D721Med (cell line): ENCODE measurements around the gene OSGEP.

Experiments used
- DNase-seq: peaks from one replicate; pipeline ENCODE4 v3.0.0; 2011; ENCODE audit warnings: low spot score; ENCODE audit not compliant: insufficient read length
- FAIRE-seq: peaks from 2 replicates; lab custom pipeline; 2011; peaks lifted over from hg19 to GRCh38; lab: Jason Lieb, UNC
- CTCF ChIP-seq: IDR thresholded peaks from 2 replicates; pipeline ENCODE4 v1.5.1; 2012; ENCODE audit warnings: mild to moderate bottlenecking, control low read depth; ENCODE audit not compliant: insufficient read depth; ENCODE audit errors: missing control alignments

Gene OSGEP

GRCh38 chr14:20454516-20455354 is at the start of gene OSGEP, which contains the start of gene APEX1:
Gene OSGEP (minus strand): TSS chr14:20454812. CDS start chr14:20454683, 129 bp downstream.
Gene APEX1 (plus strand): TSS chr14:20455226. CDS start chr14:20455646, 420 bp downstream.
- FAIRE-seq (peak; percentile 75), DNase-seq (peak; percentile 86)
- no peak for TF ChIP-seq CTCF

GRCh38 chr14:20503898-20504297 is 49.3 kb upstream of the OSGEP start:
- FAIRE-seq (no peak), DNase-seq (no peak)
- no peak for TF ChIP-seq CTCF

- TF ChIP-seq CTCF, result no peak
- FAIRE-seq (no peak), DNase-seq (no peak)
Observed at GRCh38 chr14:20501346-20501745, 46.7 kb upstream of the OSGEP start.

GRCh38 chr14:20499881-20500280 is 45.3 kb upstream of the OSGEP start:
- DNase-seq (no peak), FAIRE-seq (no peak)
- TF ChIP-seq CTCF, result no peak

GRCh38 chr14:20499108-20499507 is 44.5 kb upstream of the OSGEP start:
- FAIRE-seq, result no peak
- no peak for DNase-seq
- TF ChIP-seq CTCF, result no peak

- no peak for TF ChIP-seq CTCF
- FAIRE-seq (no peak), DNase-seq (no peak)
Observed at GRCh38 chr14:20498622-20499021, 44.0 kb upstream of the OSGEP start.
